HG02938 (cell line): ENCODE results near the gene LCK.
"Not testable (repeated sequence)": the region's sequence is repeated elsewhere in the genome, so short reads cannot be mapped to it uniquely, and the experiment has no call there.

Experiments
- ATAC-seq: cut with Tn5 transposase; IDR thresholded peaks from one replicate; pipeline ENCODE4 v1.9.1; 2021; ENCODE audit warnings: mild to moderate bottlenecking, moderate library complexity; ENCODE audit not compliant: unreplicated experiment

LCK gene

GRCh38 chr1:32272557-32273390, 21.7 kb downstream of the LCK start:
- no peak for ATAC-seq

- ATAC-seq: no peak
Measured at GRCh38 chr1:32273391-32274208, 22.5 kb downstream of the LCK start.

- no peak for ATAC-seq
Measured at GRCh38 chr1:32274646-32275340, 23.7 kb downstream of the LCK start.

- ATAC-seq: no peak
Measured at GRCh38 chr1:32275424-32275823, 24.4 kb downstream of the LCK start.

- ATAC-seq: no peak
Measured at GRCh38 chr1:32276032-32276782, 25.1 kb downstream of the LCK start.

- ATAC-seq: not testable (repeated sequence)
Measured at GRCh38 chr1:32284777-32285176, 33.7 kb downstream of the LCK start.

- no peak for ATAC-seq
Measured at GRCh38 chr1:32285658-32286057, 34.6 kb downstream of the LCK start.

GRCh38 chr1:32286763-32287162, 35.7 kb downstream of the LCK start:
- no peak for ATAC-seq

- no peak for ATAC-seq
Measured at GRCh38 chr1:32289256-32289655, 38.2 kb downstream of the LCK start.

- no peak for ATAC-seq
Measured at GRCh38 chr1:32291145-32291707, 40.2 kb downstream of the LCK start.

- ATAC-seq: peak; percentile 85
Measured at GRCh38 chr1:32291708-32292538, 40.9 kb downstream of the LCK start, which contains the start of gene HDAC1. Gene HDAC1 (plus strand): TSS chr1:32292083. CDS start chr1:32292170, 87 bp downstream.

GRCh38 chr1:32298211-32298610, 47.1 kb downstream of the LCK start:
- ATAC-seq: not testable (repeated sequence)

GRCh38 chr1:32299327-32299726, 48.3 kb downstream of the LCK start:
- no peak for ATAC-seq

- no peak for ATAC-seq
Measured at GRCh38 chr1:32303358-32303757, 52.3 kb downstream of the LCK start.

- ATAC-seq: no peak
Measured at GRCh38 chr1:32303997-32304622, 53.0 kb downstream of the LCK start.

GRCh38 chr1:32305310-32305709, 54.2 kb downstream of the LCK start:
- no peak for ATAC-seq

GRCh38 chr1:32307324-32307723, 56.3 kb downstream of the LCK start:
- no peak for ATAC-seq

GRCh38 chr1:32309960-32310359, 58.9 kb downstream of the LCK start:
- no peak for ATAC-seq
